DMS53 treated with DMSO at 0.1 percent for 48 hours (cell line): Measurements from ENCODE around the gene MAML3.

Experiments
- DNase-seq: peaks from one replicate; lab custom pipeline; 2025; ENCODE audit not compliant: unreplicated experiment; lab: John Stamatoyannopoulos, UW

The MAML3 gene

GRCh38 chr4:139768896-139769295 lies 385.1 kb downstream of the MAML3 start:
- no peak for DNase-seq

GRCh38 chr4:139768366-139768765 lies 385.6 kb downstream of the MAML3 start:
- no peak for DNase-seq

DNA sequence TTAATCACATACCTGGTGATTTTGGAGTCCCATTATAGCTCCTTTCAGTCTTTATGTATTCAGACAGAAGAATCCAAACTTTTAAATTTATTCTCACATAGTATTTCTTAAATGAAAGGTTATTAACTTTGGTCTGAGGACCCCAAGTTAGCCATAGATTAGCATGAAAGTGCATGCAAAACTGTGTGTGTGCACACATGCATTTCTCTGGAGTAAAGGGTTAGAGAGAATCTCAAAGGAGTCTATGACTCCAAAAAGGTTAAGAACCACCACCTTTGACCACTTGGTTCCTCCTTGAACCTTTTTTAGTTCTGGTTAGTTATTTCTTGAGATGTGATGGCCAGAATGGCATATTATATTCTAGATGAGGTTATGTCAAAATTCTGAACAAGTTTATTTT lies 386.4 kb downstream of the MAML3 start:
- DNase-seq: no peak

- DNase-seq: no peak
Measured at GRCh38 chr4:139767168-139767567, 386.8 kb downstream of the MAML3 start.

DNA sequence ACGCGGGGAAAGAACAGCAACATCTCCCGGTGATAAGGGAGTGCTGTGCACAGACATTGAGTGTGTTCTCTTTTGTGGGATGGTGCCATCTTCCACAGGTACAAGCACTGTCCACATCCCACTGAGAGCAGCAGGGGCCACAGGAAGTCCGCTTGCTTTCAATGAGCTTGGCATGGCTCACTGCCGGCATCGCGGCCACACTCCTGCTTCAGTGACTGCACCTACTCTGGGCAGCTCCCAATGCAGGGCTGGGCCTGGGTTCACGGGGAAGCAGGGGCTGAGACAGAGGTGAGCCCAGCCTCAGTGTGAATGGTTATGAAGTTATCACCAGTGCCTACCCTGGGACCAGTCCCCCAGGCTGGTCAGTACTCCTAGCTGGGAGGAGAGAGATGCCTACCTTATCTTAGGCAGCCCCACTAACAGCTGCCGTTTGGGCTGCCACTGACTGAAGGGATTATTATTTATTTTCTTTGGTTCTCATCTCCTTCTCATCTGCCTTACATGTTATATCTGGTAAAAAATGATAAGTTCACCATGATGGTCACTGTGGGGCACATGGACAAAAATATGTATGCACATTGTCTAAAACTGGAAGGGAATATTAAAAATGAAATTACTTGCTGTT lies 389.2 kb downstream of the MAML3 start:
- no peak for DNase-seq

GRCh38 chr4:139764182-139764581 lies 389.8 kb downstream of the MAML3 start:
- DNase-seq: no peak

DNA sequence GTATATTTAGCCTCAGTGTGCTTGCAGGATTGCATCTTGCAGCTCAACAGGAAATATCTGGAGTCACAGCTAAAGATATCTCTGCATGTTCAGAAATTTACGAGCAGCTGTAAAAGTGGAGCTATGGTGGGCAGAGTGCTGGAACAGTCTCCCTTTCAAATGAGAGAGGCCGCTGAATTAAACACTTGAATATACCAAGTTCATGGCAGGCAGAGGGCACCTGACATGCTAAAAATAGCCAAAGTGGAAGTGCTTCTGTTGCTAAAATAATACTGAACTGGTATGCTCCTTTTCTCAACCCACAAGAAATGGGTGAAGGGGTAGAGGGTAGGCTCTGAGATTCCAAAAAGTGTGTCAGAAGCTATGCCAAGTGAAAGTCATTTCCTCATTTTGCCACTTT lies 390.3 kb downstream of the MAML3 start:
- no peak for DNase-seq

- no peak for DNase-seq
Measured at GRCh38 chr4:139763205-139763604, 390.8 kb downstream of the MAML3 start.

- no peak for DNase-seq
Measured at GRCh38 chr4:139762720-139763119, 391.3 kb downstream of the MAML3 start.

- no peak for DNase-seq
Measured at GRCh38 chr4:139761461-139761860, 392.5 kb downstream of the MAML3 start.

DNA sequence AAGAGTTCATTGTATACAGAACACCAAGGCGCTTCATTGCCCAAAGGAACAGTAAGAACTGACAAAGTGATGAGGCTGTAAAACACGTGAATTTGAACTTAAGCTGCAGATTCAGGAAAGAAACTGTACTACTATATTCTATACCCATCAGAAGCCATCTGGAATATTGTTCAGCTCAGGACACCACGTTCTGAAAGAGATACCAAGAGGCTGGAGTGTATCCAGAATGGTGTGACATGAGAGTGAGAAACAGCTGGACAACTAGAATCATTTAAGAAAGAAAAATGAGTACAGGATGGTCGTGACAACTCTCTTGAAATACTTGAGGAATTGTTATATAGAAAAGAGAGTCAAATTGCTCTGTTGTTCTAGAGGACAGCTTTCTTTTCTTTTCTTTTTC lies 393.4 kb downstream of the MAML3 start:
- no peak for DNase-seq

DNA sequence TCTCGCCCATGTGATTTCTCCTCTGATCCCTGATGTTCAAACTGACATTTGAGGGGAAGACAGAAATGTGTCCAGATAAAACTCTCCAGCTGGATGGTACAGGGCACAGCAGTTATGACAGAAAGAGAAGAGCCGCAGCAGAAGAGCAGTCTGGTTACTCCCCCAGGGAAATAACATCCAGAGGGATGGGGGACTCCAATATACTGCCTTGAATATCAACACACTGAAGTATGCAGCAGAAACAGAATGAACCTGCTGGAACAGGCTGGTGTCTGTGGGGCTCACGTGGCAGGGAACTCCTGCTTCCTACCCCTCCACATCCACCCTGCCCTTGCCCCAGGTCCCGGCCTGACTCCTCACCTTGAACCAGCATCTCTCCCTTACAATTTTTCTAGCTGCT lies 394.9 kb downstream of the MAML3 start:
- DNase-seq: no peak

DNA sequence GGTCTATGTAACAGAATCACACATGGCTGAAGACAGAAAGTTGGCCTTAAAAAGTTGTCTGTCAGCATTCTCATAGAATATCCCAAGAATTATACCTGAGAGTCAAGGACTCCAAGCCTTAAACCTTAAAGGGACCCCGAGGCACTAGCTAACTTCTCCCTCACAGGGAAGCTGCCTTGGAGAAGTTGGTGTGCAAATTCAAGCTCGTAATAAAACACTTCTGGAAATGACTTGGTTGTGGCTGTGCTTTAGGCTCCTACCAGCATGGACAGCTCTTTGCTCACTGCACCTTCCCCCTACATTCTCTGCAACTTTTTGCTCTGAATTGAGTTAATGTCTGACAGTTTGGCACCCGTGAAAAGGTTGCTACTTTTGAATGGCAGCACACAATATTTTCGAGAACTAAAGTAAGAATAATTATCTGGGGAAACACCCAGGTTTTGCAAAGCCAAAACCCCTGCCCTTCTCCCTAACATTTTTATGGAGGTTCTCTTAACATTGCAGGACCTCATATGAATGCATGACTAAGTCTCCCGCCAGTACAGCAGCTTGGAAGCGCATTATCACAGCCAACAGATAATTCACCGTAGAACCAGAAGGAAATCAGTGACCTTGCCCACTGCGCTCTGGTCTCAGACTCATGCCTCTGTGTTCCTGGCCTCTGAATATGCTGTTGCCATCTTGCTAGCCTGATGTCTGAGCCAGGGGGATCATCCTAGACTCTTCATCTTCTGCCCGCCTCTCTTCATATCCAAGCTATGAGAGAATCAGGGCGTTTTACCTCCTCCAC lies 397.4 kb downstream of the MAML3 start:
- no peak for DNase-seq

DNA sequence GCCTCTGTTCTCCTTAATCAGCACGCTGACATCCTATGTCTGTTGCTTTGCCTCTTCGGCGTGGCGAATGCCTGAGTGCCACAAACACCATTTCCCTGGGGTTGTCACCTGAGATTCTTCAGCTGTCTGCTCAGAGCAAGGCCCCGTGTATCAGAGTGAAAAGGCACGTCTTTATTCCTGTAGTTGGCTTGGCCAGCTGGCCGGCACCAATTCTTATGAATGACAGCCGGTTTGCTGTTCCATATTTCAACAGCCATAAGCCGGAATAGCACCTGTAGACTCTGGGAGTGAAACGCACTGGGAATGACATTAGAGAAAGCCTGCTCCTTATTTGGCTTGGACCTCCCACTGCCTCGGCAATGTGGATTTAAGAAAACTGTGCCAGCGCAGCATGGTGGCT lies 399.0 kb downstream of the MAML3 start:
- DNase-seq: no peak

DNA sequence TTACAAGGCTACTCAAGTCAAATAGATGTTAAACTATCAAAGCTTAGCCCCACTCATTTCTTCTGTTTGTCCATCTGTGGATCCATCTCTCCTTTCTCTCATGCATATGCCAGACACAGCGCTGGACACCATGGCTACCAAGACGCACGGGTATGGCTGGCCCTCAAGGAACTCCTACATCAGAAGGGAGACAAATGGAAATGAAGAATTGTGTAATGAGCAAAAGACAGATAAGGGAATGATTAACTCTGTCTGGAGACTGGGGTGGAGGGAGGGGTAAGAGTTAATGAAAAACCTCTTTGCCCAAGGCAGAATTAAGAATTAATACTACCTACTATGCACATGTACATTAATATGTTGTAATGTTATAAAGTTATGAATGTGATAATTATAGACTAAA lies 400.3 kb downstream of the MAML3 start:
- no peak for DNase-seq

DNA sequence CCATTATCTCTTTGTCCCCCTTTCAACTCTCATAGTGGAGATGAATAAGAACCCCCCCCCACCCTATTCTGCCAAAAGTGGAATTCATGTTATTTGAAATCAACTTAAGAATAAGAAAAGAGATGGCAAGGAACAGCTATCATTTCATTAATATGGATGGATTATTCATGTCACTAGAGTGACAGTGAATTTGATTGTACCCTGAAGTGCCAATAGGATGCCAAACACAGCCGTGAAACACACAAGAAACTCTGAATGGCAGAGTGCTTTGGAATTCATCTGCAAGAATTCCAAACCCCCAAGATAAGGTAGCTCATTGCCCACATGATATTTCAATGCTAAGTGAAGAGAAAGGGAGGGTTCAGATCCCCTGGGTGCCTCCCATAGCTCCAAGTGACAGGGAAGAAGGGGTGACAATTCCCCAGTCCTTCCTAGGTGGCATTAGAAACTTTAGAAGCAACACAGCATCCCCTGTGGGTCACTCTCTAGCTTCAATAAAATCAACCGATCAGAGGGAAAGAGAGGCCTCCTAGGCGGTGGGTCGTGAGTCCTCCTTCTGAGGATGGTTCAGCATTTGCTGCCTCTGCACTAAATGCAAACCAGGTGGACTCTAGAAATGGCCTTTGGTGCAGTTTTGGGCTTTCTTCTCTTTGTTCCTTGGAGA lies 404.0 kb downstream of the MAML3 start:
- no peak for DNase-seq

- no peak for DNase-seq
Measured at GRCh38 chr4:139749338-139749737, 404.6 kb downstream of the MAML3 start.

DNA sequence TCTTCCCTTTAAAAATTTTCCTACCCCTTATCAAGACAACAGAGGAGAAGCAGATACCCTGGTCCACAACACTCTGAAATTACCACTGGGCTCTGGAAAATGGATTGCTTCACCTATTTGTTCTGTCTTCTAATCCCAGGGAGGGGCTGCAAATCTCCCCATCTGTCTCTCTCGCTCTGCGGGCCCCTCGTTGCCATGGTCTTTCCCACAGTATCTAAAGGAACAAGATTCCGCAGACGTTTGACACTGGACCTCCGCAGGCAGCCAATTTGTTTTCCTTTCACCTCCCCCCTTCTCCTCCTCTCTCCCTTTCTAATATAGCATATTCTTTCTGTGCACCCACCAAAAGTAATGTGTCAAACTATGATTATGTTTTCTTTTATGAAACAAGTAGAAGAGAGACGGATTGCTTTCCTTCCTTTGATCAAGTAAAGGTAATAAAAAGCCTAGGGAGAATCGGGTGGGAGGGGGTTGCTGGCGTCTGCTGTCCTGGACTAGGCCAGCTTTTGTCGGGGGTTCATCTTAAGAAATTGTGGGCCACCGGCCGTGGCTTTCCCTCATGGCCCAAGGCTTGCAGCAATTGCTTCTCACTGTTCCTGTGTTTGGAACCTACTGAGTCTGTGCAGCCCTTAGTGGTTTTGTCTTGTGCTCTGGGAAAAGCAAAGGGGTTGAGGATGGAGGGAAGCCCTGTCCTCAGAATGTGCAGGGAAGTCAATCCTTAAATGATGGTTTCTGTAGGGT lies 407.4 kb downstream of the MAML3 start:
- no peak for DNase-seq

DNA sequence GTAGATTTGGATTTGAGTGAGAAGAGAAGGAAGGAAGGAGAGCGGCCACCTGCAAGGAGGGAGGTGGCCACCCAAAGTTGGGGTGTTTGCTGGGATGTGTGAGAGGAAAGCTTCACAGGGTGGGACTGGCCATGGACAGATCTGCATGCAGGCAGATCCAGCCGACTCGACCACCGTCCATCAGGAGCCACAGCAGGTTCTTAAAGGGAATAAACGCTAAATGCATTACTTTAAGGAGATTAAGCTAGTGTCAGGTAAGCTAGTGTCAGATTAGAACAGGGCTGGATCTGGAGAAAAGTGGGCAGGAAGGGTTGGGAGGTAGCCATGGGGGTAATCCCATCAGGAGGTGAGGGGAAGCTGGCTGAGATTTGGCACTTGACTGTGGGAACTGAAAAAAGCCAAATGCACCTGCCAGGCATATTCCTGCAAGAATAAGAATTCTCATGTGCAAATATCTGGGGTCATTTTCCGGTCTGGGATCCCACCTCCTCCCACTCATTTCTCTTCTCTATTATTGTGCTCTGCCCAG lies 408.8 kb downstream of the MAML3 start:
- DNase-seq: no peak

DNA sequence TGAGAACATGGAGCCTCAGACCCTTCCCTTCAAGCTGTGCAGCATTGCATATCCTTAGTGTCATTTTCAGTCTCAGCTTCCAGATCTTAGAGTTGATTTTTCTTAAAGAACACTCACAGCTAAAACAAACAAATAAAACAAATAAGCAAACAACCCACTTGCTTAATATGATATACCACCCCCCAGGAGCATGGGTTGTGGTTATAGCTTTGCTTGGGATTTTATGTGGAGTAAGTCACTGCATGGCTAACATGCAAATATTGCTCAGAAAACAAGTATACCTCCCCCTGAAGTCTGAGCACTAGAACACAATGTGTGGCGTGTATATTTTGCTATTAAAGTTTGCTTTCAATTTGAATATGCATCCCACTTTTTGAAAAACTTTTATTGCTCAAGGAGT lies 409.8 kb downstream of the MAML3 start:
- DNase-seq: no peak

- DNase-seq: no peak
Measured at GRCh38 chr4:139743027-139743426, 411.0 kb downstream of the MAML3 start.
